SK-N-SH treated with all-trans-retinoic acid at 6 μM for 48 hours (cell line): ENCODE results near the gene CAMKMT.

ENCODE experiments used
- ATAC-seq: fragments of 200-7000 bp; cut with Tn5 transposase; 3 replicates; pipeline ENCODE4 v1.9.1; 2020; ENCODE audit warnings: mild to moderate bottlenecking, moderate library complexity
- ARNTL ChIP-seq: fragments of 450-650 bp; formaldehyde crosslinking; IDR thresholded peaks from 2 replicates; pipeline ENCODE4 v1.5.0; 2020; ENCODE audit warnings: low read depth, mild to moderate bottlenecking, moderate library complexity, borderline replicate concordance
- BACH2 ChIP-seq: fragments of 250-450 bp; sonication (Bioruptor Pico); IDR thresholded peaks from 2 replicates; pipeline ENCODE4 v1.9.0; 2021; ENCODE audit warnings: mild to moderate bottlenecking, borderline replicate concordance
- CREB5 ChIP-seq: fragments of 250-450 bp; sonication (Bioruptor Pico); IDR thresholded peaks from 2 replicates; pipeline ENCODE4 v1.5.1; 2020; ENCODE audit warnings: low read depth, mild to moderate bottlenecking, moderate library complexity
- CSDC2 ChIP-seq: fragments of 250-450 bp; sonication (Bioruptor Pico); IDR thresholded peaks from 2 replicates; pipeline ENCODE4 v1.5.0; 2020; ENCODE audit warnings: mild to moderate bottlenecking, moderate library complexity
- GLIS3 ChIP-seq: fragments of 250-450 bp; sonication (Bioruptor Pico); IDR thresholded peaks from 2 replicates; pipeline ENCODE4 v1.5.0; 2020; ENCODE audit warnings: mild to moderate bottlenecking, moderate library complexity
- OSR1 ChIP-seq: fragments of 250-450 bp; sonication (Bioruptor Pico); IDR thresholded peaks from 2 replicates; pipeline ENCODE4 v1.8.0; 2022; ENCODE audit warnings: moderate library complexity, mild to moderate bottlenecking, inconsistent platforms
- PATZ1 ChIP-seq: fragments of 250-450 bp; sonication (Bioruptor Pico); IDR thresholded peaks from 2 replicates; pipeline ENCODE4 v1.8.0; 2020; ENCODE audit warnings: mild to moderate bottlenecking, moderate library complexity, borderline replicate concordance
- PPARA ChIP-seq: fragments of 250-450 bp; sonication (Bioruptor Pico); IDR thresholded peaks from 2 replicates; pipeline ENCODE4 v1.5.0; 2020; ENCODE audit warnings: mild to moderate bottlenecking, borderline replicate concordance
- RARB ChIP-seq: fragments of 250-450 bp; sonication (Bioruptor Pico); IDR thresholded peaks from 2 replicates; pipeline ENCODE4 v1.8.0; 2021; ENCODE audit warnings: mild to moderate bottlenecking, moderate library complexity
- TCF4 ChIP-seq: fragments of 250-450 bp; sonication (Bioruptor Pico); IDR thresholded peaks from 2 replicates; pipeline ENCODE4 v1.8.0; 2021; ENCODE audit warnings: mild to moderate bottlenecking, moderate library complexity, borderline replicate concordance
- TOX ChIP-seq: fragments of 250-450 bp; sonication (Bioruptor Pico); IDR thresholded peaks from 2 replicates; pipeline ENCODE4 v1.8.0; 2021; ENCODE audit warnings: mild to moderate bottlenecking, moderate library complexity, borderline replicate concordance
- TSHZ2 ChIP-seq: fragments of 250-450 bp; sonication (Bioruptor Pico); IDR thresholded peaks from 2 replicates; pipeline ENCODE4 v1.5.0; 2020; ENCODE audit warnings: mild to moderate bottlenecking, moderate library complexity
- ZC3H10 ChIP-seq: fragments of 250-450 bp; sonication (Bioruptor Pico); IDR thresholded peaks from 2 replicates; pipeline ENCODE4 v1.5.1; 2021; ENCODE audit warnings: mild to moderate bottlenecking, moderate library complexity
- ZFP3 ChIP-seq: fragments of 250-450 bp; sonication (Bioruptor Pico); IDR thresholded peaks from 2 replicates; pipeline ENCODE4 v1.5.0; 2020; ENCODE audit warnings: mild to moderate bottlenecking, moderate library complexity
- ZFP30 ChIP-seq: fragments of 450-650 bp; formaldehyde crosslinking; IDR thresholded peaks from 2 replicates; pipeline ENCODE4 v1.5.0; 2022; ENCODE audit warnings: mild to moderate bottlenecking, moderate library complexity
- ZNF565 ChIP-seq: fragments of 450-650 bp; formaldehyde crosslinking; conservative IDR thresholded peaks from 2 replicates; pipeline ENCODE4 v1.5.0; 2020; ENCODE audit warnings: low read depth, mild to moderate bottlenecking, moderate library complexity
- ZNF70 ChIP-seq: fragments of 450-650 bp; formaldehyde crosslinking; IDR thresholded peaks from 2 replicates; pipeline ENCODE4 v1.5.0; 2020; ENCODE audit warnings: mild to moderate bottlenecking, moderate library complexity

CAMKMT gene

GRCh38 chr2:44741507-44741906 lies 379.8 kb downstream of the CAMKMT start (continued):
- TF ChIP-seq ARNTL (CRISPR knock-in tag) (no peak), TOX (CRISPR knock-in tag) (no peak), ZC3H10 (CRISPR knock-in tag) (no peak)
- TF ChIP-seq, all 23 proteins: peak for 0

GRCh38 chr2:44742057-44742456 lies 380.3 kb downstream of the CAMKMT start:
- TF ChIP-seq GLIS3 (CRISPR knock-in tag) (no peak), RARB (CRISPR knock-in tag) (no peak), TCF4 (CRISPR knock-in tag) (no peak), TSHZ2 (CRISPR knock-in tag) (no peak), PATZ1 (CRISPR knock-in tag) (no peak), CSDC2 (CRISPR knock-in tag) (no peak), TOX (CRISPR knock-in tag) (no peak), ZNF70 (CRISPR knock-in tag) (no peak), ZFP3 (CRISPR knock-in tag) (no peak), CREB5 (CRISPR knock-in tag) (no peak)
- no peak for ATAC-seq

GRCh38 chr2:44743473-44743872 lies 381.7 kb downstream of the CAMKMT start:
- TF ChIP-seq OSR1 (CRISPR knock-in tag) = no peak
- no peak for TF ChIP-seq PPARA
- TF ChIP-seq PATZ1 (CRISPR knock-in tag) = no peak

GRCh38 chr2:44744961-44745892 lies 383.5 kb downstream of the CAMKMT start:
- TF ChIP-seq ZFP3 (CRISPR knock-in tag) = no peak
- no peak for TF ChIP-seq BACH2 (CRISPR knock-in tag)
- TF ChIP-seq GLIS3 (CRISPR knock-in tag) = no peak
- TF ChIP-seq, all 23 proteins: peak for 0
- ATAC-seq = no peak

More at GRCh38 chr2:44743473-44743872, 381.7 kb downstream of the CAMKMT start:
- no peak for ATAC-seq

- no peak for ATAC-seq
- TF ChIP-seq GLIS3 (CRISPR knock-in tag) (no peak), TCF4 (CRISPR knock-in tag) (no peak), CSDC2 (CRISPR knock-in tag) (no peak), RARB (CRISPR knock-in tag) (no peak), ZFP30 (no peak), PATZ1 (CRISPR knock-in tag) (no peak), ZNF565 (CRISPR knock-in tag) (no peak), TSHZ2 (CRISPR knock-in tag) (no peak), ZNF70 (CRISPR knock-in tag) (no peak), ARNTL (CRISPR knock-in tag) (no peak), BACH2 (CRISPR knock-in tag) (no peak)
Measured at GRCh38 chr2:44745922-44746766, 384.4 kb downstream of the CAMKMT start.
